ENCODE results near the gene ZBED2.
"Not testable (repeated sequence)": the region's sequence is repeated elsewhere in the genome, so short reads cannot be mapped to it uniquely, and the experiment has no call there.

Gene ZBED2

GRCh38 chr3:111570404-111571030, 24.6 kb downstream of the ZBED2 start:
- DNase-seq, result no peak

GRCh38 chr3:111568911-111569310, 26.2 kb downstream of the ZBED2 start:
- peak in 1 of 2 experiments; percentile 5 for DNase-seq

GRCh38 chr3:111568355-111568754, 26.8 kb downstream of the ZBED2 start:
- DNase-seq, result no peak

GRCh38 chr3:111566844-111567243, 28.3 kb downstream of the ZBED2 start:
- no peak for DNase-seq

GRCh38 chr3:111561902-111562301, 33.2 kb downstream of the ZBED2 start:
- not testable (repeated sequence) for DNase-seq

- no peak for DNase-seq
Measured at GRCh38 chr3:111548756-111549155, 46.4 kb downstream of the ZBED2 start.

- DNase-seq, result no peak
Measured at GRCh38 chr3:111548092-111548491, 47.1 kb downstream of the ZBED2 start.

- no peak for DNase-seq
Measured at GRCh38 chr3:111547631-111548030, 47.5 kb downstream of the ZBED2 start.

- DNase-seq, result no peak
Measured at GRCh38 chr3:111545349-111545748, 49.8 kb downstream of the ZBED2 start.

Measured in NCI-H524 (cell line).